Ishikawa (cell line): ENCODE results near the gene NEU4.

Source experiments
- CEBPB ChIP-seq: IDR thresholded peaks from 2 replicates; pipeline ENCODE4 v1.6.1; 2012
- CREB1 ChIP-seq: IDR thresholded peaks from 2 replicates; pipeline ENCODE4 v1.6.1; 2012; ENCODE audit warnings: low read depth
- EGR1 ChIP-seq: IDR thresholded peaks from 2 replicates; pipeline ENCODE4 v1.6.1; 2012
- EP300 ChIP-seq: IDR thresholded peaks from 2 replicates; pipeline ENCODE4 v1.6.1; 2012; ENCODE audit warnings: borderline replicate concordance
- FOXM1 ChIP-seq: IDR thresholded peaks from 2 replicates; pipeline ENCODE4 v1.6.1; 2012; ENCODE audit warnings: low read depth, borderline replicate concordance
- NFIC ChIP-seq: IDR thresholded peaks from 2 replicates; pipeline ENCODE4 v1.6.1; 2012
- RAD21 ChIP-seq: IDR thresholded peaks from 2 replicates; pipeline ENCODE4 v1.6.1; 2012; ENCODE audit warnings: low read depth
- REST ChIP-seq: IDR thresholded peaks from 2 replicates; pipeline ENCODE4 v1.6.1; 2012; ENCODE audit warnings: low read depth, mild to moderate bottlenecking
- USF1 ChIP-seq: IDR thresholded peaks from 2 replicates; pipeline ENCODE4 v1.6.1; 2012
- ZBTB7A ChIP-seq: IDR thresholded peaks from 2 replicates; pipeline ENCODE4 v1.6.1; 2012; ENCODE audit warnings: low read depth

- no peak for TF ChIP-seq CREB1
- TF ChIP-seq EP300: no peak
- no peak for TF ChIP-seq REST
- no peak for TF ChIP-seq NFIC
- no peak for TF ChIP-seq CEBPB
- no peak for TF ChIP-seq EGR1
- no peak for TF ChIP-seq FOXM1
- no peak for TF ChIP-seq RAD21
- no peak for TF ChIP-seq USF1
- no peak for TF ChIP-seq ZBTB7A
These were observed 35.2 kb downstream of the NEU4 start for GRCh38 chr2:241844066-241844728.
